ENCODE results near the gene FHIT. TPM values are rescaled to one million over a fixed set of nuclear protein-coding genes. Genes with fewer than 3 reads are reported as not detected.

FHIT gene
- total and polyA plus RNA-seq, 11 donors = 4.2 to 26.8 (median 16.5) TPM

GRCh38 chr3:60707452-60708020, 543.7 kb downstream of the FHIT start:
- Histone ChIP-seq H3K27me3 (no peaks in the 10 kb centered on the region), H3K4me1 (no peaks in the 10 kb centered on the region), H3K4me3 (no peak overlapping the region), H3K9me3 (peaks cover 0 to 13% (median 0%) of the 10 kb centered on the region in 12 donors), H3K36me3 (no peaks in the 10 kb centered on the region), H3K27ac (no peak overlapping the region)
- WGBS, 4 donors = 90 to 92% (median 92%) methylated on average over 2 of the region's 2 CpGs
- DNase-seq (no peak), ATAC-seq (no peak)
- TF ChIP-seq CTCF (IDR thresholded peaks at IDR 0.05) (no peak), POLR2A (IDR thresholded peaks at IDR 0.05) (no peak)
- intact Hi-C loops (cut with DNase I) = no loop called here

DNA sequence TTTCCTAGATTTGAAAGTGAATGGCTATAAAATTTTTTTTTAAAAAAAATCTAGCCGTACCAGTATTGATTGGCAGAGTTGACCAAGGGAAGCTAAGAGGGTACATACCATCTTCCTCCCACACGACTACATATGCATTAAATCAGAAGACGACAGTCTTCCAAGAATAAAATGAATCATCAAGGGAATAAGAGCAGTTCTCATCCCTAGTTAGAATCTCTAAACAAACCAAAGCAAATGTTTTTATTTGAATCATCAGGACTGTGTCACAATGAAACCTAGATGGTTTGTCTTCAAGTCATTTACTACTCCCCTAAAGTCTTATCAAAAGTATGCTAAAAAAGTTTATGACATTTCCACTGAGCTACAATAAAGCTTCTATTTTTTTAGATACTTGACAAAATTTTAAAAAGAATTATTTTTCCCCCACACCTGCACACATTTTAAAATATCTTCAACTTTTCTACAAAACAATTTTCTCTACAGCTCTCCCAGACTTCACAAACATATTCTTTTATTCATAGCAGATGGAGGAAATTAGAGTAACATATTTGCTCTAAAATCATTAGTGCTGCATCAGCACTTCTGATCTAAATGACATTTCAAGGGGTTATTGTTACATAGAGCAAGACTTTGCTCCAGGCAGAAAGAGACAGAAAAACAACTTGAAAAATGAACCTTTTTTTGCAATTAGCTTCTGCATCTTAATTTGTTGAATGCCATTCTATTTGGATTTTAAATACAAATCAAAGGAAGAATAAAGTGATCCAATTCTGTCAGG, 547.1 kb downstream of the FHIT start:
- Histone ChIP-seq H3K27me3 (no peaks in the 10 kb centered on the region), H3K9me3 (peaks cover 0 to 16% (median 0%) of the 10 kb centered on the region in 12 donors), H3K4me1 (no peaks in the 10 kb centered on the region), H3K36me3 (no peaks in the 10 kb centered on the region), H3K27ac (no peak overlapping the region), H3K4me3 (no peak overlapping the region)
- DNase-seq (no peak), ATAC-seq (no peak)
- intact Hi-C loops (cut with DNase I) = no loop called here
- 71 to 82% (median 77%) methylated on average over 3 of the region's 3 CpGs for WGBS, 4 donors
- TF ChIP-seq POLR2A (IDR thresholded peaks at IDR 0.05) (no peak), CTCF (IDR thresholded peaks at IDR 0.05) (no peak)

DNA sequence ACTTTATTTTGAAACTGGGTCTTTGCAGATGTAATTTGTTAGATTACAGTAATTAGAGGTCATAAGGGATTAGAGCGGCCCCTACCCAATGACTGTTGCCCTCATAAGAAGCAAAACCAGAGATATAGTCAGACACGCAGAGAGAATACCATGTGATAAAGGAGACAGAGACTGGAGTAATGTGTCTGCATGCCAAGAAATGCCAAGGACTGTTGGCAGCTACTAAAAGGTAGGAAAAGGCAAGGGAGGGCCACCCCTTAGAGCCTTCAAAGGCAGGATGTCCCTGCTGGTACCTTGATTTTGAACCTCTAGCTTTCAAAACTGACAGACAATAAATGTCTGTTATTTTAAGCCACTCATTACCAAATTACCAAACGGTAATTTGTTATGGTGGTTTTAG, 548.2 kb downstream of the FHIT start:
- no peak for TF ChIP-seq CTCF (IDR thresholded peaks at IDR 0.05)
- Histone ChIP-seq H3K36me3 (no peaks in the 10 kb centered on the region), H3K4me3 (no peak overlapping the region), H3K9me3 (peaks cover 0 to 16% (median 0%) of the 10 kb centered on the region in 12 donors), H3K27ac (no peak overlapping the region), H3K27me3 (no peaks in the 10 kb centered on the region), H3K4me1 (no peaks in the 10 kb centered on the region)
- intact Hi-C loops (cut with DNase I) = no loop called here
- DNase-seq (no peak), ATAC-seq (no peak)
- 65 to 78% (median 72%) methylated on average over 3 of the region's 3 CpGs for WGBS, 4 donors

GRCh38 chr3:60698117-60698516, 553.1 kb downstream of the FHIT start:
- no peak overlapping the region for H3K4me3 ChIP-seq
- no peaks in the 10 kb centered on the region for H3K36me3 ChIP-seq
- no peak for ATAC-seq
- DNase-seq = no peak
- no peaks in the 10 kb centered on the region for H3K4me1 ChIP-seq
- H3K27me3 ChIP-seq = no peaks in the 10 kb centered on the region
- TF ChIP-seq POLR2A (IDR thresholded peaks at IDR 0.05) (no peak), CTCF (IDR thresholded peaks at IDR 0.05) (no peak)
- H3K9me3 ChIP-seq = peaks cover 0 to 5% (median 0%) of the 10 kb centered on the region in 12 donors
- no peak overlapping the region for H3K27ac ChIP-seq
- 51 to 64% (median 56%) methylated on average over 3 of the region's 3 CpGs for WGBS, 4 donors
- intact Hi-C loops (cut with DNase I) = no loop called here
